DND-41 (cell line): ENCODE data around the gene KIAA1671.
"Not testable (repeated sequence)": the region's sequence is repeated elsewhere in the genome, so short reads cannot be mapped to it uniquely, and the experiment has no call there.

Experiments used
- ATAC-seq: fragments of 200-7000 bp; cut with Tn5 transposase; 3 replicates; pipeline ENCODE4 v1.9.1; 2021; ENCODE audit warnings: low read depth; ENCODE audit not compliant: insufficient read depth
- DNase-seq: peaks from one replicate; pipeline ENCODE4 v3.0.0-alpha.2; 2020
- H2AFZ ChIP-seq: 2 replicates; pipeline ENCODE4 v1.6.0; 2012; ENCODE audit warnings: low read depth, low read length
- H3K27ac ChIP-seq: 2 replicates; pipeline ENCODE4 v1.5.1; 2012; ENCODE audit warnings: low read length, inconsistent platforms
- H3K27me3 ChIP-seq: fragments of 200-600 bp; sonication (generic); 2 replicates; pipeline ENCODE4 v1.6.0; 2012; ENCODE audit warnings: low read length, mild to moderate bottlenecking, inconsistent platforms; ENCODE audit not compliant: insufficient read depth, poor library complexity
- H3K36me3 ChIP-seq: 2 replicates; pipeline ENCODE4 v1.5.1; 2012; ENCODE audit warnings: low read length, inconsistent platforms; ENCODE audit not compliant: insufficient read depth
- H3K4me1 ChIP-seq: 2 replicates; pipeline ENCODE4 v1.5.1; 2012; ENCODE audit warnings: mild to moderate bottlenecking, low read length; ENCODE audit not compliant: insufficient read depth
- H3K4me2 ChIP-seq: 2 replicates; pipeline ENCODE4 v1.6.0; 2012; ENCODE audit warnings: mild to moderate bottlenecking, moderate library complexity, low read length, inconsistent platforms; ENCODE audit not compliant: insufficient read depth
- H3K4me3 ChIP-seq, 2 experiments: fragments of 200-600 bp in 1 of 2; shearing (Covaris generic) in 1 of 2; 2 replicates each; pipeline ENCODE4 v1.5.1; 2012 to 2016; ENCODE audit warnings: inconsistent platforms in 2 of 2, low read length in 2 of 2, mild to moderate bottlenecking in 2 of 2, low read depth in 1 of 2, moderate library complexity in 1 of 2
- H3K79me2 ChIP-seq: 2 replicates; pipeline ENCODE4 v1.6.0; 2012; ENCODE audit warnings: low read length, inconsistent platforms; ENCODE audit not compliant: insufficient read depth
- H3K9ac ChIP-seq: 2 replicates; pipeline ENCODE4 v1.6.0; 2012; ENCODE audit warnings: low read depth, mild to moderate bottlenecking, inconsistent platforms, low read length, moderate library complexity
- H3K9me3 ChIP-seq: 2 replicates; pipeline ENCODE4 v1.5.1; 2012; ENCODE audit warnings: low read length, moderate library complexity, mild to moderate bottlenecking, inconsistent platforms; ENCODE audit not compliant: insufficient read depth, severe bottlenecking
- H4K20me1 ChIP-seq: 2 replicates; pipeline ENCODE4 v1.6.0; 2012; ENCODE audit warnings: low read length; ENCODE audit not compliant: insufficient read depth
- EZH2 ChIP-seq: IDR thresholded peaks from 3 replicates; pipeline ENCODE4 v1.6.1; 2012; ENCODE audit warnings: borderline replicate concordance, low read depth, mild to moderate bottlenecking, moderate library complexity, low read length, inconsistent platforms; ENCODE audit not compliant: severe bottlenecking
- TF ChIP-seq, protein P1 (sequence below): IDR thresholded peaks from 2 replicates; pipeline ENCODE4 v1.5.1; 2012; ENCODE audit warnings: borderline replicate concordance, low read length, moderate library complexity, mild to moderate bottlenecking; ENCODE audit not compliant: poor library complexity, severe bottlenecking; ENCODE audit errors: extremely low read depth

KIAA1671 gene

GRCh38 chr22:24951942-24952836 lies at the start of gene KIAA1671:
TSS of gene KIAA1671 (plus strand) at chr22:24952716. CDS start at chr22:25028000, 75,284 bp downstream.
- no peak within 1 kb of the TSS for H3K4me3 ChIP-seq
- no peaks in the 10 kb centered on the region for H4K20me1 ChIP-seq
- H3K79me2 ChIP-seq: no peaks in the 10 kb centered on the region
- no peak within 1 kb of the TSS for H3K9ac ChIP-seq
- no peaks in the 10 kb centered on the region for H3K4me1 ChIP-seq
- H3K9me3 ChIP-seq: no peaks in the 10 kb centered on the region
- H2AFZ ChIP-seq: no peak within 1 kb of the TSS
- DNase-seq: no peak
- no peaks in the 10 kb centered on the region for H3K27me3 ChIP-seq
- no peak within 1 kb of the TSS for H3K27ac ChIP-seq
- no peak within 1 kb of the TSS for H3K4me2 ChIP-seq
- TF ChIP-seq, protein P1, sequence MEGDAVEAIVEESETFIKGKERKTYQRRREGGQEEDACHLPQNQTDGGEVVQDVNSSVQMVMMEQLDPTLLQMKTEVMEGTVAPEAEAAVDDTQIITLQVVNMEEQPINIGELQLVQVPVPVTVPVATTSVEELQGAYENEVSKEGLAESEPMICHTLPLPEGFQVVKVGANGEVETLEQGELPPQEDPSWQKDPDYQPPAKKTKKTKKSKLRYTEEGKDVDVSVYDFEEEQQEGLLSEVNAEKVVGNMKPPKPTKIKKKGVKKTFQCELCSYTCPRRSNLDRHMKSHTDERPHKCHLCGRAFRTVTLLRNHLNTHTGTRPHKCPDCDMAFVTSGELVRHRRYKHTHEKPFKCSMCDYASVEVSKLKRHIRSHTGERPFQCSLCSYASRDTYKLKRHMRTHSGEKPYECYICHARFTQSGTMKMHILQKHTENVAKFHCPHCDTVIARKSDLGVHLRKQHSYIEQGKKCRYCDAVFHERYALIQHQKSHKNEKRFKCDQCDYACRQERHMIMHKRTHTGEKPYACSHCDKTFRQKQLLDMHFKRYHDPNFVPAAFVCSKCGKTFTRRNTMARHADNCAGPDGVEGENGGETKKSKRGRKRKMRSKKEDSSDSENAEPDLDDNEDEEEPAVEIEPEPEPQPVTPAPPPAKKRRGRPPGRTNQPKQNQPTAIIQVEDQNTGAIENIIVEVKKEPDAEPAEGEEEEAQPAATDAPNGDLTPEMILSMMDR: no peak
- no peak for TF ChIP-seq EZH2
- ATAC-seq: no peak
- H3K36me3 ChIP-seq: no peaks in the 10 kb centered on the region

- H3K4me1 ChIP-seq: no peaks in the 10 kb centered on the region
- DNase-seq (no peak), ATAC-seq (no peak)
- H3K9ac ChIP-seq: no peak overlapping the region
- no peak overlapping the region for H2AFZ ChIP-seq
- no peaks in the 10 kb centered on the region for H4K20me1 ChIP-seq
- H3K27me3 ChIP-seq: no peaks in the 10 kb centered on the region
- no peak overlapping the region for H3K4me2 ChIP-seq
- no peak overlapping the region for H3K4me3 ChIP-seq
- no peaks in the 10 kb centered on the region for H3K36me3 ChIP-seq
- H3K27ac ChIP-seq: no peak overlapping the region
- no peaks in the 10 kb centered on the region for H3K79me2 ChIP-seq
- peaks cover 10% of the 10 kb centered on the region for H3K9me3 ChIP-seq
- TF ChIP-seq EZH2: no peak
- TF ChIP-seq, protein P1: no peak
Observed at GRCh38 chr22:24905909-24906308, 46.6 kb upstream of the KIAA1671 start.

DNA sequence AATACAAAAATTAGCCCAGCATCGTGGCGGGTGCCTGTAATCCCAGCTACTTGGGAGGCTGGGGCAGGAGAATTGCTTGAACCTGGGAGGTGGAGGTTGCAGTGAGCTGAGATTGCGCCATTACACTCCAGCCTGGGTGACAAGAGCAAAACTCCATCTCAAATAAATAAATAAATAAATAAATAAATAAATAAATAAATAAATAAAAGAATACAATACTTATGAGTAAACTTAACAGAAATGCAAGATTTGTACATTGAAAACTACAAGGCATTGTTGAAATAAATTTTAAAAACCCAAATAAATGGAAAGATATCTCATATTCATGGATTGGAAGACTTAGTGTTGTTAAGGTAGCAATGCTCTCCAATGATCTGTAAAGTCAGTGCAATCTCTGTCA lies 45.4 kb upstream of the KIAA1671 start:
- not testable (repeated sequence) for H3K27me3 ChIP-seq, DNase-seq, H3K4me1 ChIP-seq, H3K27ac ChIP-seq, H3K4me2 ChIP-seq, ATAC-seq, H3K79me2 ChIP-seq, H3K36me3 ChIP-seq, H3K9me3 ChIP-seq, H3K9ac ChIP-seq, H2AFZ ChIP-seq, H4K20me1 ChIP-seq, H3K4me3 ChIP-seq

DNA sequence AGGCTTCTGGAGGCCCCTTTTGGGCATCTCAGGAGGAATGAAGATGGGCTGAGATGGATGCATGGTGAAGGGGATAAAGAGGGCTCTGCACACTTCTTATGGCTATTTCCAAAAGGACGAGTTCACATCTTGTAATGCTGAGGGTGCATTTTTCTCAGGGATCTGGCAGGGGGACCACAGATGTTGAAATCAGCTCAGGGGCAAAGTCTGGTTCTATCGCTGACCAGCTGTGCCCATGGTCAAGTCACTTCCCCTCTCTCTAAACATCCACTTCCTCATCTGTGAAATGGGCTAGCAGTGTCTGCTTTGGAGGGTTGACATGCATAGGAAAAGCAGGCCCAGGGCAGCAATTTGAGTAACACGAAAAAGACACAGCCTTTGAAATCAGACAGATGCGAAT lies 32.5 kb upstream of the KIAA1671 start:
- Histone ChIP-seq H3K27me3 (no peaks in the 10 kb centered on the region), H3K4me2 (no peak overlapping the region), H3K79me2 (no peaks in the 10 kb centered on the region), H4K20me1 (no peaks in the 10 kb centered on the region), H3K9ac (no peak overlapping the region), H3K27ac (no peak overlapping the region), H3K36me3 (no peaks in the 10 kb centered on the region), H3K9me3 (no peaks in the 10 kb centered on the region), H2AFZ (no peak overlapping the region), H3K4me1 (no peaks in the 10 kb centered on the region), H3K4me3 (no peak overlapping the region)
- ATAC-seq (no peak), DNase-seq (no peak)
- no peak for TF ChIP-seq EZH2
- TF ChIP-seq, protein P1: no peak
